Right lobe of liver (tissue), 6 donors: ENCODE results near the gene ADGRF1. TPM values are rescaled to one million over a fixed set of nuclear protein-coding genes. Genes with fewer than 3 reads are reported as not detected.

Source experiments
- ATAC-seq, 4 donors: fragments of 200-7000 bp; cut with Tn5 transposase; one replicate each; pipeline ENCODE4 v1.9.1; 2020; ENCODE audit warnings: mild to moderate bottlenecking in 4 of 4, moderate library complexity in 4 of 4
- DNase-seq, 3 donors: peaks; one replicate each; pipeline ENCODE4 v3.0.0-alpha.2; 2020
- H3K27ac ChIP-seq, 3 donors: fragments of 200-600 bp; one replicate each; pipeline ENCODE4 v1.8.0; 2022
- H3K27me3 ChIP-seq, 2 donors: fragments of 200-600 bp; one replicate each; pipeline ENCODE4 v1.8.0; 2022
- H3K36me3 ChIP-seq, 4 donors: fragments of 200-600 bp; sonication (generic) in 1 of 4; one replicate each; pipeline versions ENCODE4 v1.5.1 to v1.8.0; 2017 to 2022; ENCODE audit warnings: control low read depth in 1 of 4
- H3K4me1 ChIP-seq, 4 donors: fragments of 200-600 bp; sonication (generic) in 1 of 4; one replicate each; pipeline versions ENCODE4 v1.5.1 to v1.8.0; 2017 to 2022; ENCODE audit warnings: control low read depth in 1 of 4
- H3K4me3 ChIP-seq, 3 donors: fragments of 200-600 bp; one replicate each; pipeline ENCODE4 v1.8.0; 2022
- H3K9me3 ChIP-seq, 4 donors: fragments of 200-600 bp; sonication (generic) in 1 of 4; one replicate each; pipeline versions ENCODE4 v1.5.1 to v1.8.0; 2017 to 2022; ENCODE audit warnings: control low read depth in 1 of 4
- POLR2A ChIP-seq: fragments of 450-650 bp; IDR thresholded peaks from one replicate; pipeline ENCODE4 v1.6.1; 2017; ENCODE audit warnings: antibody characterized with exemption, mild to moderate bottlenecking
- WGBS: methylation state at CpG from one replicate; pipeline ENCODE4 v1.1.6; 2018; ENCODE audit warnings: low coverage, low lambda C conversion rate; ENCODE audit not compliant: insufficient coverage; ENCODE audit errors: missing lambda C conversion rate; 5-methylcytosine and 5-hydroxymethylcytosine counted together
- intact Hi-C, 2 donors: fragments of 100-400 bp; cut with DNase I; formaldehyde crosslinking; loops; one replicate each; pipeline versions ENCODE4 v1.11.2 to v1.14.1; 2022
- total RNA-seq, 6 experiments: library from RNA; depleted of rRNA in 2 of 6; stranded (reverse); fragments of >200 nt in 2 of 6; fragmentation: NEBNext Ultra II Directional in 3 of 6; extraction: Animal tissue kit (Norgen Biotek cat#: 25700) in 3 of 6; gene quantifications; one replicate each; pipeline versions ENCODE4 v1.1.0 to v1.2.4, GENCODE V29; 2016 to 2023
- TF ChIP-seq, protein P1 (sequence below), 4 donors: fragments of 200-600 bp in 3 of 4; fragments of 450-650 bp in 1 of 4; IDR thresholded peaks; one replicate each; pipeline versions ENCODE4 v1.5.1 to v1.8.0; 2016 to 2022; ENCODE audit warnings: antibody characterized with exemption in 4 of 4, mild to moderate bottlenecking in 2 of 4
- donor health status: DM: no; HTN: yes; CAD: no.
- donor health status: DM: no; HTN: no; CAD: no.
- donor health status: DM: no; HTN: no; CAD: no.
- donor health status: DM: no; HTN: yes; CAD: no.
- donor health status: DM: no; HTN: yes; CAD: no.

The ADGRF1 gene
- total RNA-seq, 6 experiments from 2014 or later = not detected

GRCh38 chr6:47022191-47022590, 19.9 kb downstream of the ADGRF1 start:
- Histone ChIP-seq H3K9me3 (no peaks in the 10 kb centered on the region), H3K4me3 (no peak overlapping the region), H3K27me3 (no peaks in the 10 kb centered on the region), H3K36me3 (no peaks in the 10 kb centered on the region), H3K4me1 (no peaks in the 10 kb centered on the region), H3K27ac (no peak overlapping the region)
- WGBS = 73% methylated on average over 3 of the region's 3 CpGs
- no peak for ATAC-seq
- DNase-seq = no peak
- intact Hi-C loops = no loop called here
- TF ChIP-seq, protein P1, sequence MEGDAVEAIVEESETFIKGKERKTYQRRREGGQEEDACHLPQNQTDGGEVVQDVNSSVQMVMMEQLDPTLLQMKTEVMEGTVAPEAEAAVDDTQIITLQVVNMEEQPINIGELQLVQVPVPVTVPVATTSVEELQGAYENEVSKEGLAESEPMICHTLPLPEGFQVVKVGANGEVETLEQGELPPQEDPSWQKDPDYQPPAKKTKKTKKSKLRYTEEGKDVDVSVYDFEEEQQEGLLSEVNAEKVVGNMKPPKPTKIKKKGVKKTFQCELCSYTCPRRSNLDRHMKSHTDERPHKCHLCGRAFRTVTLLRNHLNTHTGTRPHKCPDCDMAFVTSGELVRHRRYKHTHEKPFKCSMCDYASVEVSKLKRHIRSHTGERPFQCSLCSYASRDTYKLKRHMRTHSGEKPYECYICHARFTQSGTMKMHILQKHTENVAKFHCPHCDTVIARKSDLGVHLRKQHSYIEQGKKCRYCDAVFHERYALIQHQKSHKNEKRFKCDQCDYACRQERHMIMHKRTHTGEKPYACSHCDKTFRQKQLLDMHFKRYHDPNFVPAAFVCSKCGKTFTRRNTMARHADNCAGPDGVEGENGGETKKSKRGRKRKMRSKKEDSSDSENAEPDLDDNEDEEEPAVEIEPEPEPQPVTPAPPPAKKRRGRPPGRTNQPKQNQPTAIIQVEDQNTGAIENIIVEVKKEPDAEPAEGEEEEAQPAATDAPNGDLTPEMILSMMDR (IDR thresholded peaks at IDR 0.05) = no peak
- no peak for TF ChIP-seq POLR2A

GRCh38 chr6:47019941-47020340, 22.2 kb downstream of the ADGRF1 start:
- H3K9me3 ChIP-seq = no peaks in the 10 kb centered on the region
- ATAC-seq = no peak
- 62% methylated on average over 5 of the region's 5 CpGs for WGBS
- no peaks in the 10 kb centered on the region for H3K36me3 ChIP-seq
- intact Hi-C loops = no loop called here
- H3K27ac ChIP-seq = no peak overlapping the region
- no peaks in the 10 kb centered on the region for H3K4me1 ChIP-seq
- no peak for TF ChIP-seq POLR2A
- TF ChIP-seq, protein P1 (IDR thresholded peaks at IDR 0.05) = no peak
- no peak for DNase-seq
- H3K27me3 ChIP-seq = no peaks in the 10 kb centered on the region
- H3K4me3 ChIP-seq = no peak overlapping the region

- DNase-seq (no peak), ATAC-seq (no peak)
- Histone ChIP-seq H3K27ac (no peak overlapping the region), H3K9me3 (no peaks in the 10 kb centered on the region), H3K4me1 (no peaks in the 10 kb centered on the region), H3K27me3 (no peaks in the 10 kb centered on the region), H3K4me3 (no peak overlapping the region), H3K36me3 (no peaks in the 10 kb centered on the region)
- no peak for TF ChIP-seq POLR2A
- TF ChIP-seq, protein P1 (IDR thresholded peaks at IDR 0.05) = no peak
- WGBS = 72% methylated on average over 2 of the region's 2 CpGs
- intact Hi-C loops = no loop called here
Observed at GRCh38 chr6:47016909-47017308, 25.2 kb downstream of the ADGRF1 start.

DNA sequence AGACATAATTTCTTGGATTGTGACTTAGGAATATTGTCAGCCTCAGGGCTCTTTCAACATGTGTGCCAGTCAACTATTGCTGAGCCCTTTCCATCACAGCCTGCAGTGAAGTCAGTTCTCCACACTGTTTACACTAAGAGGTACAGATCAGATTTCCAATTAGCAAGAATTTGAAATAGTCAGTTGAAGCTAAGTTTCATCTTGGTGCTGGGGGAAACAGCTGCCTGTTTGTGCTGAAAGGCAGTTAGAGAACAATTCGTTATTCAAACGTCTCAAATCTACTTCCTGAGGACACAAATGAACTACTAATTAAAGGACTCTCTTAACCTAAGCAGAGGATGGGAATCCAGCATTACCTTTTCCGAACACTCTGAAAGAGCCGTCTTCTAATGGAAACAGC, 25.9 kb downstream of the ADGRF1 start:
- WGBS = 34% methylated on average over 2 of the region's 4 CpGs
- no peak overlapping the region for H3K4me3 ChIP-seq
- no peak for DNase-seq
- no peaks in the 10 kb centered on the region for H3K27me3 ChIP-seq
- H3K9me3 ChIP-seq = no peaks in the 10 kb centered on the region
- TF ChIP-seq, protein P1 (IDR thresholded peaks at IDR 0.05) = no peak
- no peak for TF ChIP-seq POLR2A
- no peak overlapping the region for H3K27ac ChIP-seq
- no peaks in the 10 kb centered on the region for H3K36me3 ChIP-seq
- no peak for ATAC-seq
- intact Hi-C loops = no loop called here
- H3K4me1 ChIP-seq = no peaks in the 10 kb centered on the region

GRCh38 chr6:47014401-47014800, 27.7 kb downstream of the ADGRF1 start:
- intact Hi-C loops = no loop called here
- Histone ChIP-seq H3K27ac (no peak overlapping the region), H3K4me3 (no peak overlapping the region), H3K36me3 (no peaks in the 10 kb centered on the region), H3K4me1 (no peaks in the 10 kb centered on the region), H3K9me3 (no peaks in the 10 kb centered on the region), H3K27me3 (no peaks in the 10 kb centered on the region)
- 85% methylated on average over 4 of the region's 4 CpGs for WGBS
- ATAC-seq = no peak
- no peak for DNase-seq
- no peak for TF ChIP-seq POLR2A
- TF ChIP-seq, protein P1 (IDR thresholded peaks at IDR 0.05) = no peak
